IMR-90 (cell line): Measurements from ENCODE around the gene SLC35D2. TPM values are rescaled to one million over a fixed set of nuclear protein-coding genes. Genes with fewer than 3 reads are reported as not detected.
A peak's percentile ranks its signal among the peaks of the same experiment; 100 is the strongest.

Source experiments
- ATAC-seq: fragments of 200-7000 bp; cut with Tn5 transposase; 2 replicates; pipeline ENCODE4 v1.9.1; 2020; ENCODE audit warnings: low read depth, mild to moderate bottlenecking, moderate library complexity
- BruUV-seq: library from RNA; stranded (reverse); fragments of 400-500 nt; replicated peaks from 2 replicates; lab custom pipeline; 2021; lab: Mats Ljungman, UMichigan
- CTCF ChIA-PET: fragments of 300-600 bp; formaldehyde crosslinking; extraction: SDS; loops from one replicate; lab custom pipeline; 2021; ENCODE audit warnings: antibody characterized with exemption; lab: Yijun Ruan, JAX
- POLR2A ChIA-PET: fragments of 300-600 bp; sonication (Branson Sonifier 250); formaldehyde crosslinking; loops from one replicate; lab custom pipeline; 2022; ENCODE audit warnings: antibody characterized with exemption; ENCODE audit not compliant: unreplicated experiment; lab: Charles Lee
- DNase-seq: peaks from one replicate; pipeline ENCODE4 v3.0.0; 2013
- H2AFZ ChIP-seq: replicated peaks from 2 replicates; pipeline ENCODE3; 2013; ENCODE audit warnings: low read length, mild to moderate bottlenecking; ENCODE audit not compliant: poor library complexity
- H2AK5ac ChIP-seq: 2 replicates; pipeline ENCODE4 v1.6.1; 2013; ENCODE audit warnings: low read depth, low read length, inconsistent platforms
- H2AK9ac ChIP-seq: replicated peaks from 2 replicates; pipeline ENCODE3; 2013; ENCODE audit warnings: mild to moderate bottlenecking, low read depth, low read length, moderate library complexity; ENCODE audit not compliant: poor library complexity
- H2BK120ac ChIP-seq: 2 replicates; pipeline ENCODE4 v1.6.1; 2013; ENCODE audit warnings: low read depth, low read length, inconsistent platforms
- H2BK15ac ChIP-seq: 3 replicates; pipeline ENCODE4 v1.6.1; 2013; ENCODE audit warnings: low read depth, low read length, inconsistent platforms
- H2BK20ac ChIP-seq: 2 replicates; pipeline ENCODE4 v1.6.1; 2013; ENCODE audit warnings: low read depth, mild to moderate bottlenecking, inconsistent platforms, low read length, moderate library complexity
- H2BK5ac ChIP-seq: 2 replicates; pipeline ENCODE4 v1.6.1; 2013; ENCODE audit warnings: mild to moderate bottlenecking, low read depth, low read length, inconsistent platforms; ENCODE audit not compliant: poor library complexity, severe bottlenecking
- H3K14ac ChIP-seq: replicated peaks from 2 replicates; pipeline ENCODE4 v1.6.1; 2013; ENCODE audit warnings: low read depth, low read length, inconsistent platforms
- H3K18ac ChIP-seq: 2 replicates; pipeline ENCODE4 v1.6.1; 2013; ENCODE audit warnings: low read depth, low read length, control low read depth
- H3K23ac ChIP-seq: 2 replicates; pipeline ENCODE4 v1.6.1; 2013; ENCODE audit warnings: low read depth, low read length, inconsistent platforms
- H3K27ac ChIP-seq: 2 replicates; pipeline ENCODE4 v1.5.1; 2013; ENCODE audit warnings: mild to moderate bottlenecking, control low read depth, low read length; ENCODE audit not compliant: insufficient read depth
- H3K27me3 ChIP-seq: 2 replicates; pipeline ENCODE4 v1.6.1; 2013; ENCODE audit warnings: low read length; ENCODE audit not compliant: control insufficient read depth, insufficient read depth
- H3K36me3 ChIP-seq: 2 replicates; pipeline ENCODE4 v1.6.1; 2013; ENCODE audit warnings: low read length, mixed read lengths; ENCODE audit not compliant: control insufficient read depth, insufficient read depth
- H3K4ac ChIP-seq: 2 replicates; pipeline ENCODE4 v1.6.1; 2013; ENCODE audit warnings: low read depth, low read length, inconsistent platforms
- H3K4me1 ChIP-seq: 2 replicates; pipeline ENCODE4 v1.6.1; 2013; ENCODE audit warnings: low read length, mixed read lengths; ENCODE audit not compliant: control insufficient read depth, insufficient read depth
- H3K4me2 ChIP-seq: 2 replicates; pipeline ENCODE4 v1.6.1; 2013; ENCODE audit warnings: low read depth, mild to moderate bottlenecking, control low read depth, low read length, moderate library complexity
- H3K4me3 ChIP-seq: 2 replicates; pipeline ENCODE4 v1.5.1; 2013; ENCODE audit warnings: low read depth, mild to moderate bottlenecking, control low read depth, low read length, moderate library complexity; ENCODE audit not compliant: insufficient read depth
- H3K56ac ChIP-seq: 2 replicates; pipeline ENCODE4 v1.6.1; 2013; ENCODE audit warnings: low read length, inconsistent platforms; ENCODE audit not compliant: insufficient read depth; ENCODE audit errors: extremely low read depth
- H3K79me1 ChIP-seq, 2 experiments: 2 replicates each; pipeline ENCODE4 v1.6.1; 2013; ENCODE audit warnings: low read length in 2 of 2, inconsistent platforms in 1 of 2, low read depth in 1 of 2
- H3K9ac ChIP-seq: 2 replicates; pipeline ENCODE4 v1.6.1; 2013; ENCODE audit warnings: low read depth, low read length, control low read depth
- H3K9me1 ChIP-seq: 2 replicates; pipeline ENCODE4 v1.6.1; 2013; ENCODE audit warnings: low read length, inconsistent platforms; ENCODE audit not compliant: insufficient read depth
- H3K9me3 ChIP-seq: 2 replicates; pipeline ENCODE4 v1.6.1; 2013; ENCODE audit warnings: low read length; ENCODE audit not compliant: control insufficient read depth, insufficient read depth
- H4K20me1 ChIP-seq: 2 replicates; pipeline ENCODE4 v1.6.1; 2013; ENCODE audit warnings: low read length, inconsistent platforms; ENCODE audit not compliant: insufficient read depth
- H4K5ac ChIP-seq: 2 replicates; pipeline ENCODE4 v1.6.1; 2013; ENCODE audit warnings: mild to moderate bottlenecking, low read depth, low read length, control low read depth
- H4K8ac ChIP-seq, 2 experiments: 2 replicates each; pipeline ENCODE4 v1.6.1; 2013; ENCODE audit warnings: low read depth in 2 of 2, low read length in 2 of 2, control low read depth in 1 of 2, inconsistent platforms in 1 of 2
- H4K91ac ChIP-seq: 2 replicates; pipeline ENCODE4 v1.6.1; 2013; ENCODE audit warnings: low read depth, low read length, inconsistent platforms; ENCODE audit not compliant: insufficient read depth
- CEBPB ChIP-seq: IDR thresholded peaks from 2 replicates; pipeline ENCODE4 v1.6.1; 2012; ENCODE audit warnings: low read depth, low read length, improper control_type of control experiment
- CHD1 ChIP-seq: IDR thresholded peaks from 2 replicates; pipeline ENCODE4 v1.6.1; 2012; ENCODE audit warnings: low read depth, low read length, improper control_type of control experiment
- FOS ChIP-seq: fragments of 150-350 bp; IDR thresholded peaks from 2 replicates; pipeline ENCODE4 v1.6.1; 2016; ENCODE audit warnings: low read depth, low read length
- MAFK ChIP-seq: IDR thresholded peaks from 2 replicates; pipeline ENCODE4 v1.6.1; 2012; ENCODE audit warnings: low read depth, low read length, improper control_type of control experiment
- MAZ ChIP-seq: IDR thresholded peaks from 2 replicates; pipeline ENCODE4 v1.6.1; 2012; ENCODE audit warnings: low read depth, mild to moderate bottlenecking, low read length, improper control_type of control experiment, moderate library complexity, borderline replicate concordance
- MXI1 ChIP-seq: IDR thresholded peaks from 2 replicates; pipeline ENCODE4 v1.6.1; 2012; ENCODE audit warnings: low read depth, mild to moderate bottlenecking, low read length, moderate library complexity, borderline replicate concordance
- NFE2L2 ChIP-seq: fragments of 150-350 bp; IDR thresholded peaks from 2 replicates; pipeline ENCODE4 v1.6.1; 2016; ENCODE audit warnings: low read depth, mild to moderate bottlenecking, low read length
- POLR2A ChIP-seq: IDR thresholded peaks from 2 replicates; pipeline ENCODE4 v1.6.1; 2012; ENCODE audit warnings: mild to moderate bottlenecking, low read depth, low read length
- RAD21 ChIP-seq: IDR thresholded peaks from 2 replicates; pipeline ENCODE4 v1.6.1; 2012; ENCODE audit warnings: low read length, improper control_type of control experiment
- RCOR1 ChIP-seq: IDR thresholded peaks from 2 replicates; pipeline ENCODE4 v1.6.1; 2012; ENCODE audit warnings: mild to moderate bottlenecking, low read length, improper control_type of control experiment; ENCODE audit not compliant: insufficient replicate concordance
- RFX5 ChIP-seq: IDR thresholded peaks from 2 replicates; pipeline ENCODE4 v1.8.0; 2012; ENCODE audit warnings: low read depth, mild to moderate bottlenecking, low read length, moderate library complexity
- SMC3 ChIP-seq: fragments of 150-350 bp; IDR thresholded peaks from 2 replicates; pipeline ENCODE4 v1.6.1; 2016; ENCODE audit warnings: low read depth, mild to moderate bottlenecking, antibody characterized with exemption, low read length, moderate library complexity
- WGBS, 2 experiments: methylation state at CpG; one replicate each; pipeline versions ENCODE4 v1.1.5 to v1.1.7; 2013; ENCODE audit warnings: missing lambda C conversion rate in 2 of 2; ENCODE audit not compliant: insufficient read length in 1 of 2; ENCODE audit errors: extremely low coverage in 2 of 2; 5-methylcytosine and 5-hydroxymethylcytosine counted together
- dilution Hi-C: fragments of 300-500 bp; cut with HindIII; formaldehyde crosslinking; loops from one replicate; pipeline ENCODE4 v1.14.3; 2018; ENCODE audit warnings: low sequenced_read_pairs; ENCODE audit not compliant: unreplicated experiment
- in situ Hi-C: fragments of 300-500 bp; cut with MboI; formaldehyde crosslinking; loops from 3 replicates; pipeline ENCODE4 v1.14.3; 2019; ENCODE audit warnings: low sequenced_read_pairs, inconsistent platforms, mixed read lengths
- intact Hi-C: fragments of 100-400 bp; cut with micrococcal nuclease; formaldehyde crosslinking; loops from 2 replicates; pipeline ENCODE4 v1.10.0; 2022
- polyA plus RNA-seq, 3 experiments: library from polyadenylated mRNA; depleted of rRNA; stranded (reverse); fragments of >200 nt; gene quantifications; 2 replicates each; pipeline ENCODE4 v1.2.3, GENCODE V29; 2012; ENCODE audit warnings: low replicate concordance in 1 of 3
- total RNA-seq: library from RNA; depleted of rRNA; stranded (reverse); fragments of >200 nt; gene quantifications from 2 replicates; pipeline ENCODE4 v1.2.3, GENCODE V29; 2012
- TF ChIP-seq, protein P1 (sequence below): fragments of 150-350 bp; IDR thresholded peaks from 2 replicates; pipeline ENCODE4 v1.6.1; 2016; ENCODE audit warnings: low read depth, mild to moderate bottlenecking, low read length, moderate library complexity, borderline replicate concordance
- TF ChIP-seq, protein P2 (sequence below): fragments of 150-350 bp; IDR thresholded peaks from 2 replicates; pipeline ENCODE4 v1.6.1; 2017; ENCODE audit warnings: mild to moderate bottlenecking, antibody characterized with exemption, low read length, low read depth
- TF ChIP-seq, protein P3 (sequence below): conservative IDR thresholded peaks from 2 replicates; pipeline ENCODE4 v1.5.1; 2012; ENCODE audit warnings: mild to moderate bottlenecking, low read depth, low read length, improper control_type of control experiment

SLC35D2 gene
- total and polyA plus RNA-seq, 2 of the 4 experiments (the other 2 are of a cell fraction): 9.7 to 11.8 TPM

GRCh38 chr9:96327694-96328352 is 55.7 kb downstream of the SLC35D2 start:
- H2AFZ ChIP-seq: no peak overlapping the region
- H2AK5ac ChIP-seq: no peak overlapping the region
- in situ Hi-C loops: loop anchor here (5.0 kb wide), 1 partner anchor 339 kb away; no protein-coding TSS in a partner anchor
- ATAC-seq (peak; percentile 100), DNase-seq (peak; percentile 59)
- H3K56ac ChIP-seq: no peak overlapping the region
- no peak overlapping the region for H3K9ac ChIP-seq
- no peaks in the 10 kb centered on the region for H3K9me1 ChIP-seq
- H3K23ac ChIP-seq: no peak overlapping the region
- no peak overlapping the region for H2BK120ac ChIP-seq
- no peaks in the 10 kb centered on the region for H3K36me3 ChIP-seq
- dilution Hi-C loops: no loop called here
- H3K79me1 ChIP-seq: no peaks in the 10 kb centered on the region
- no peak overlapping the region for H2BK5ac ChIP-seq
- no peak overlapping the region for H4K5ac ChIP-seq
- H3K9me3 ChIP-seq: no peaks in the 10 kb centered on the region
- ChIA-PET CTCF (interaction anchor here (1.2 to 2.2 kb wide), 3 partner anchors 11 to 339 kb away, joined by 4 to 12 read pairs (median 12); no protein-coding TSS in a partner anchor), POLR2A (interaction anchor here (0.8 kb wide), 1 partner anchor 17 kb away, joined by 7 read pairs; no protein-coding TSS in a partner anchor)
- H2BK15ac ChIP-seq: no peak overlapping the region
- no peak overlapping the region for H3K4me3 ChIP-seq
- H4K8ac ChIP-seq: no peak overlapping the region
- no TSS peak for BruUV-seq
- no peak overlapping the region for H2BK20ac ChIP-seq
- intact Hi-C loops: loop anchor here (1.0 to 5.0 kb wide), 4 partner anchors 89 to 338 kb away; partner anchors contain the start of gene ZNF367
- H4K20me1 ChIP-seq: no peaks in the 10 kb centered on the region
- no peaks in the 10 kb centered on the region for H3K27me3 ChIP-seq
- no peak overlapping the region for H2AK9ac ChIP-seq
- H4K91ac ChIP-seq: no peak overlapping the region
- no CpG with 5 or more reads among the region's 1 CpG for WGBS, 2 experiments
- no peak overlapping the region for H3K14ac ChIP-seq
- no peak overlapping the region for H3K18ac ChIP-seq
- H3K4me1 ChIP-seq: no peaks in the 10 kb centered on the region
- H3K27ac ChIP-seq: no peak overlapping the region
- no peak overlapping the region for H3K4me2 ChIP-seq
- no peak overlapping the region for H3K4ac ChIP-seq
- TF ChIP-seq POLR2A (no peak), SMC3 (peak; percentile 91), MXI1 (no peak), RCOR1 (no peak), MAFK (0 out of 2 replicates have a peak, but pooled peaks have one; percentile 8), CEBPB (no peak), FOS (no peak), CHD1 (no peak), RAD21 (peak; percentile 82), MAZ (no peak), NFE2L2 (no peak), RFX5 (no peak)
- TF ChIP-seq, protein P1, sequence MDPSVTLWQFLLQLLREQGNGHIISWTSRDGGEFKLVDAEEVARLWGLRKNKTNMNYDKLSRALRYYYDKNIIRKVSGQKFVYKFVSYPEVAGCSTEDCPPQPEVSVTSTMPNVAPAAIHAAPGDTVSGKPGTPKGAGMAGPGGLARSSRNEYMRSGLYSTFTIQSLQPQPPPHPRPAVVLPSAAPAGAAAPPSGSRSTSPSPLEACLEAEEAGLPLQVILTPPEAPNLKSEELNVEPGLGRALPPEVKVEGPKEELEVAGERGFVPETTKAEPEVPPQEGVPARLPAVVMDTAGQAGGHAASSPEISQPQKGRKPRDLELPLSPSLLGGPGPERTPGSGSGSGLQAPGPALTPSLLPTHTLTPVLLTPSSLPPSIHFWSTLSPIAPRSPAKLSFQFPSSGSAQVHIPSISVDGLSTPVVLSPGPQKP: no peak
- TF ChIP-seq, protein P2, sequence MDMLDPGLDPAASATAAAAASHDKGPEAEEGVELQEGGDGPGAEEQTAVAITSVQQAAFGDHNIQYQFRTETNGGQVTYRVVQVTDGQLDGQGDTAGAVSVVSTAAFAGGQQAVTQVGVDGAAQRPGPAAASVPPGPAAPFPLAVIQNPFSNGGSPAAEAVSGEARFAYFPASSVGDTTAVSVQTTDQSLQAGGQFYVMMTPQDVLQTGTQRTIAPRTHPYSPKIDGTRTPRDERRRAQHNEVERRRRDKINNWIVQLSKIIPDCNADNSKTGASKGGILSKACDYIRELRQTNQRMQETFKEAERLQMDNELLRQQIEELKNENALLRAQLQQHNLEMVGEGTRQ: no peak
- TF ChIP-seq, protein P3, sequence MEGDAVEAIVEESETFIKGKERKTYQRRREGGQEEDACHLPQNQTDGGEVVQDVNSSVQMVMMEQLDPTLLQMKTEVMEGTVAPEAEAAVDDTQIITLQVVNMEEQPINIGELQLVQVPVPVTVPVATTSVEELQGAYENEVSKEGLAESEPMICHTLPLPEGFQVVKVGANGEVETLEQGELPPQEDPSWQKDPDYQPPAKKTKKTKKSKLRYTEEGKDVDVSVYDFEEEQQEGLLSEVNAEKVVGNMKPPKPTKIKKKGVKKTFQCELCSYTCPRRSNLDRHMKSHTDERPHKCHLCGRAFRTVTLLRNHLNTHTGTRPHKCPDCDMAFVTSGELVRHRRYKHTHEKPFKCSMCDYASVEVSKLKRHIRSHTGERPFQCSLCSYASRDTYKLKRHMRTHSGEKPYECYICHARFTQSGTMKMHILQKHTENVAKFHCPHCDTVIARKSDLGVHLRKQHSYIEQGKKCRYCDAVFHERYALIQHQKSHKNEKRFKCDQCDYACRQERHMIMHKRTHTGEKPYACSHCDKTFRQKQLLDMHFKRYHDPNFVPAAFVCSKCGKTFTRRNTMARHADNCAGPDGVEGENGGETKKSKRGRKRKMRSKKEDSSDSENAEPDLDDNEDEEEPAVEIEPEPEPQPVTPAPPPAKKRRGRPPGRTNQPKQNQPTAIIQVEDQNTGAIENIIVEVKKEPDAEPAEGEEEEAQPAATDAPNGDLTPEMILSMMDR: peak; percentile 88
